ENCODE data around the gene ATP7B.

GRCh38 chr13:51934461-51935087, 76.7 kb downstream of the ATP7B start:
- TF ChIP-seq ZNF274 (IDR thresholded peaks at IDR 0.05; ENCODE audit: low read depth, low read length) (no peak), YY1 (IDR thresholded peaks at IDR 0.05; ENCODE audit: insufficient read depth, insufficient read length) (no peak), SUZ12 (IDR thresholded peaks at IDR 0.05; ENCODE audit: extremely low read depth, insufficient read depth, insufficient read length) (no peak)

All from NT2/D1 (cell line).